WTC11 (cell line): ENCODE data around the gene SND1. TPM values are rescaled to one million over a fixed set of nuclear protein-coding genes. Genes with fewer than 3 reads are reported as not detected.

Experiments used
- ATAC-seq: fragments of 200-7000 bp; cut with Tn5 transposase; 2 replicates; pipeline ENCODE4 v1.10.0; 2021; ENCODE audit warnings: mild to moderate bottlenecking, moderate library complexity
- CTCF ChIA-PET: fragments of 300-600 bp; sonication (Branson Sonifier 250); formaldehyde crosslinking; loops from one replicate; lab custom pipeline; 2021; ENCODE audit warnings: antibody characterized with exemption; lab: Charles Lee
- POLR2A ChIA-PET: fragments of 350-600 bp; sonication (Branson Sonifier 250); formaldehyde crosslinking; loops from one replicate; lab custom pipeline; 2021; ENCODE audit warnings: antibody characterized with exemption; lab: Charles Lee
- DNase-seq: peaks from one replicate; pipeline ENCODE4 v3.0.0; 2021; ENCODE audit warnings: low spot score
- H3K27ac Mint-ChIP-seq: 2 replicates; pipeline ENCODE4 v1.8.0; 2021; ENCODE audit warnings: mixed read lengths
- H3K27me3 Mint-ChIP-seq: 2 replicates; pipeline ENCODE4 v1.8.0; 2021; ENCODE audit warnings: low read depth, mild to moderate bottlenecking, moderate library complexity, mixed read lengths
- H3K36me3 Mint-ChIP-seq: 2 replicates; pipeline ENCODE4 v1.8.0; 2021; ENCODE audit warnings: mixed read lengths
- H3K4me1 Mint-ChIP-seq: 2 replicates; pipeline ENCODE4 v1.8.0; 2022; ENCODE audit warnings: mixed read lengths
- H3K4me3 Mint-ChIP-seq: 2 replicates; pipeline ENCODE4 v1.8.0; 2021; ENCODE audit warnings: mild to moderate bottlenecking, moderate library complexity, mixed read lengths
- H3K9me3 Mint-ChIP-seq: 2 replicates; pipeline ENCODE4 v1.8.0; 2021; ENCODE audit warnings: mixed read lengths
- ARID4B ChIP-seq: sonication (generic); formaldehyde crosslinking; IDR thresholded peaks from 2 replicates; pipeline ENCODE4 v1.8.0; 2023; ENCODE audit warnings: missing genetic modification reagents, mild to moderate bottlenecking, borderline replicate concordance
- ATF6 ChIP-seq: sonication (generic); formaldehyde crosslinking; IDR thresholded peaks from 2 replicates; pipeline ENCODE4 v1.8.1; 2023; ENCODE audit warnings: mild to moderate bottlenecking, missing genetic modification reagents
- CREM ChIP-seq: sonication (generic); formaldehyde crosslinking; IDR thresholded peaks from 2 replicates; pipeline ENCODE4 v1.8.1; 2022; ENCODE audit warnings: mild to moderate bottlenecking, missing genetic modification reagents, moderate library complexity
- EMX1 ChIP-seq: fragments of 250-450 bp; sonication (Bioruptor Pico); IDR thresholded peaks from 2 replicates; pipeline ENCODE4 v1.8.0; 2021; ENCODE audit warnings: mild to moderate bottlenecking
- FOXP4 ChIP-seq: sonication (generic); formaldehyde crosslinking; IDR thresholded peaks from 2 replicates; pipeline ENCODE4 v1.8.0; 2022; ENCODE audit warnings: mild to moderate bottlenecking, missing genetic modification reagents
- GABPB1 ChIP-seq: sonication (generic); formaldehyde crosslinking; IDR thresholded peaks from 2 replicates; pipeline ENCODE4 v1.8.1; 2023; ENCODE audit warnings: mild to moderate bottlenecking, missing genetic modification reagents
- GRHL2 ChIP-seq: fragments of 250-450 bp; sonication (Bioruptor Pico); IDR thresholded peaks from 2 replicates; pipeline ENCODE4 v1.8.0; 2022; ENCODE audit warnings: mild to moderate bottlenecking, moderate library complexity; ENCODE audit not compliant: insufficient replicate concordance, severe bottlenecking
- HMGA2 ChIP-seq: fragments of 250-450 bp; sonication (Bioruptor Pico); IDR thresholded peaks from 2 replicates; pipeline ENCODE4 v1.4.0; 2021; ENCODE audit warnings: mild to moderate bottlenecking, moderate library complexity
- JAZF1 ChIP-seq: fragments of 250-450 bp; sonication (Bioruptor Pico); IDR thresholded peaks from 2 replicates; pipeline ENCODE4 v1.9.0; 2021; ENCODE audit warnings: moderate library complexity, mild to moderate bottlenecking, inconsistent platforms
- NR3C1 ChIP-seq: sonication (generic); formaldehyde crosslinking; conservative IDR thresholded peaks from 2 replicates; pipeline ENCODE4 v1.8.1; 2023; ENCODE audit warnings: low read depth, mild to moderate bottlenecking, missing genetic modification reagents
- SMAD3 ChIP-seq: sonication (generic); formaldehyde crosslinking; IDR thresholded peaks from 2 replicates; pipeline ENCODE4 v1.8.0; 2022; ENCODE audit warnings: missing genetic modification reagents, mild to moderate bottlenecking, borderline replicate concordance
- SMAD4 ChIP-seq: sonication (generic); formaldehyde crosslinking; IDR thresholded peaks from 2 replicates; pipeline ENCODE4 v1.8.0; 2022; ENCODE audit warnings: mild to moderate bottlenecking, missing genetic modification reagents
- SOX15 ChIP-seq: fragments of 250-450 bp; sonication (Bioruptor Pico); IDR thresholded peaks from 2 replicates; pipeline ENCODE4 v1.9.0; 2021; ENCODE audit warnings: mild to moderate bottlenecking
- TCF7 ChIP-seq: sonication (generic); formaldehyde crosslinking; IDR thresholded peaks from 2 replicates; pipeline ENCODE4 v1.8.0; 2022; ENCODE audit warnings: mild to moderate bottlenecking, low read depth, missing genetic modification reagents, moderate library complexity
- TEAD1 ChIP-seq: sonication (generic); formaldehyde crosslinking; IDR thresholded peaks from 2 replicates; pipeline ENCODE4 v1.8.0; 2022; ENCODE audit warnings: mild to moderate bottlenecking, missing genetic modification reagents
- ZNF232 ChIP-seq: sonication (generic); formaldehyde crosslinking; IDR thresholded peaks from 2 replicates; pipeline ENCODE4 v1.8.0; 2022; ENCODE audit warnings: mild to moderate bottlenecking, missing genetic modification reagents
- ZNF317 ChIP-seq: sonication (generic); formaldehyde crosslinking; IDR thresholded peaks from 2 replicates; pipeline ENCODE4 v1.8.1; 2023; ENCODE audit warnings: low read depth, mild to moderate bottlenecking, moderate library complexity, missing genetic modification reagents, borderline replicate concordance
- ZNF425 ChIP-seq: fragments of 250-450 bp; sonication (Bioruptor Pico); conservative IDR thresholded peaks from 2 replicates; pipeline ENCODE4 v1.9.0; 2021; ENCODE audit warnings: mild to moderate bottlenecking
- ZNF671 ChIP-seq: fragments of 250-450 bp; sonication (Bioruptor Pico); IDR thresholded peaks from 2 replicates; pipeline ENCODE4 v1.8.0; 2021; ENCODE audit warnings: mild to moderate bottlenecking
- total RNA-seq: library from RNA; stranded (reverse); gene quantifications from 3 replicates; pipeline ENCODE4 v1.2.3, GENCODE V29; 2021
- TF ChIP-seq, protein P1 (sequence below): fragments of 250-450 bp; sonication (Bioruptor Pico); IDR thresholded peaks from 2 replicates; pipeline ENCODE4 v2.1.2; 2022; ENCODE audit warnings: mild to moderate bottlenecking, moderate library complexity
- TF ChIP-seq, protein P2 (sequence below): sonication (generic); formaldehyde crosslinking; IDR thresholded peaks from 2 replicates; pipeline ENCODE4 v1.8.1; 2022; ENCODE audit warnings: mild to moderate bottlenecking, moderate library complexity, missing genetic modification reagents

SND1 gene
- total RNA-seq, 1 experiment from 2014 or later: 261 TPM

DNA sequence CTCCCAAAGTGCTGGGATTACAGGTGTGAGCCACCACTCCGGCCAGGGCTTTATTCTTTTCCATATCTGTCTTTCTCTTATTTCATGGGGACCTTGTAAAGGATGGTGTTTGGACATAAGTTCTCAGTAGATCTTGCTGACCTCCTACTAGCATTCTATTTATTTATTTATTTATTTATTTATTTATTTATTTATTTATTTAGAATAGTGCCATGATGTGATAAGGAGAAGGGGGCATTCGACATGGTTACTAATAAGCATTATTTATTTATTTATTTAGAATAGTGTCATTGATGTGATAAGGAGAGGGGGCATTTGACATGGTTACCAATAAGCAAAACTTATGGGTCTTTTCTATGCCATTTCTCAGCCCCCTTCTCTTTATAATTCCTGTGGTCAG is 202.4 kb downstream of the SND1 start:
- H3K27ac Mint-ChIP-seq: no peak overlapping the region
- CTCF ChIA-PET: interaction anchor here (0.7 to 1.9 kb wide), 2 partner anchors 62 to 340 kb away, joined by 3 to 11 read pairs; no protein-coding TSS in a partner anchor
- H3K27me3 Mint-ChIP-seq: no peaks in the 10 kb centered on the region
- no peaks in the 10 kb centered on the region for H3K9me3 Mint-ChIP-seq
- H3K36me3 Mint-ChIP-seq: peaks cover 2% of the 10 kb centered on the region; the same call in 1 of the 2 replicates
- H3K4me3 Mint-ChIP-seq: no peak overlapping the region
- DNase-seq (no peak), ATAC-seq (no peak)
- POLR2A ChIA-PET: no interaction called here
- peaks cover 30% of the 10 kb centered on the region for H3K4me1 Mint-ChIP-seq
- TF ChIP-seq, protein P1, sequence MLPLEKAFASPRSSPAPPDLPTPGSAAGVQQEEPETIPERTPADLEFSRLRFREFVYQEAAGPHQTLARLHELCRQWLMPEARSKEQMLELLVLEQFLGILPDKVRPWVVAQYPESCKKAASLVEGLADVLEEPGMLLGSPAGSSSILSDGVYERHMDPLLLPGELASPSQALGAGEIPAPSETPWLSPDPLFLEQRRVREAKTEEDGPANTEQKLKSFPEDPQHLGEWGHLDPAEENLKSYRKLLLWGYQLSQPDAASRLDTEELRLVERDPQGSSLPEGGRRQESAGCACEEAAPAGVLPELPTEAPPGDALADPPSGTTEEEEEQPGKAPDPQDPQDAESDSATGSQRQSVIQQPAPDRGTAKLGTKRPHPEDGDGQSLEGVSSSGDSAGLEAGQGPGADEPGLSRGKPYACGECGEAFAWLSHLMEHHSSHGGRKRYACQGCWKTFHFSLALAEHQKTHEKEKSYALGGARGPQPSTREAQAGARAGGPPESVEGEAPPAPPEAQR: no peak
- TF ChIP-seq JAZF1 (CRISPR knock-in tag): no peak
- TF ChIP-seq, all 79 proteins: peak for 0

DNA sequence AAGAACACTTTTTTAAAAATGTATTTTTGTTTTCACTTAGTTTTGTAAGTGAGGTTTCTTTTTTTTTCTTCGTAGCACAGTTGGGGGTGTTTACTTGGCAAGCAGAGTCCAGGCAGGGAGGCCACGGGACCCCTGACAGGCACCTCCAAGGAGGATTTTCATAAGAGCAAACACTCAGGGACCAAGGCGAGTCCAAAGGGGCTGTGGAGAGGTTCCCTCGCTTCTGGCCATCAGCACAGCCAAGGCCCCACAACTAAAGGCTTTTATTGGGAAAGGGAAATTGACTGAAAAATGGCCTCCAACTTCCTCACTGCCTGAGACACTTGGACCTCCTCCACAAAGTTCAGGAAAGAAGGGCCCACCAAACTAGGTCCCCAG is 205.5 kb downstream of the SND1 start:
- CTCF ChIA-PET: no interaction called here
- no peak overlapping the region for H3K27ac Mint-ChIP-seq

More for the DNA sequence above, 205.5 kb downstream of the SND1 start:
- Mint-ChIP-seq H3K4me1 (peaks cover 33% of the 10 kb centered on the region), H3K4me3 (no peak overlapping the region), H3K27me3 (no peaks in the 10 kb centered on the region)
- no peak for ATAC-seq
- no peak for DNase-seq
- TF ChIP-seq ZNF425 (CRISPR knock-in tag) (no peak), GRHL2 (CRISPR knock-in tag) (no peak), TEAD1 (CRISPR knock-in tag) (no peak), GABPB1 (no peak), ATF6 (no peak), FOXP4 (no peak), HMGA2 (no peak), SMAD4 (no peak), SMAD3 (CRISPR knock-in tag) (no peak), CREM (no peak), EMX1 (CRISPR knock-in tag) (no peak), NR3C1 (CRISPR knock-in tag) (no peak), SOX15 (CRISPR knock-in tag) (no peak), ZNF232 (CRISPR knock-in tag) (no peak), TCF7 (CRISPR knock-in tag) (no peak), ZNF671 (CRISPR knock-in tag) (no peak), ARID4B (CRISPR knock-in tag) (no peak), ZNF317 (CRISPR knock-in tag) (no peak)
- TF ChIP-seq, protein P2, sequence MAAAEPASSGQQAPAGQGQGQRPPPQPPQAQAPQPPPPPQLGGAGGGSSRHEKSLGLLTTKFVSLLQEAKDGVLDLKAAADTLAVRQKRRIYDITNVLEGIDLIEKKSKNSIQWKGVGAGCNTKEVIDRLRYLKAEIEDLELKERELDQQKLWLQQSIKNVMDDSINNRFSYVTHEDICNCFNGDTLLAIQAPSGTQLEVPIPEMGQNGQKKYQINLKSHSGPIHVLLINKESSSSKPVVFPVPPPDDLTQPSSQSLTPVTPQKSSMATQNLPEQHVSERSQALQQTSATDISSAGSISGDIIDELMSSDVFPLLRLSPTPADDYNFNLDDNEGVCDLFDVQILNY (CRISPR knock-in tag): no peak
- TF ChIP-seq, all 79 proteins: peak for 0
- POLR2A ChIA-PET: no interaction called here
- no peaks in the 10 kb centered on the region for H3K9me3 Mint-ChIP-seq
- no peaks in the 10 kb centered on the region for H3K36me3 Mint-ChIP-seq
